ENCODE data around the gene DPP10.

GRCh38 chr2:115083225-115083624 is 640.8 kb downstream of the DPP10 start:
- no peak for TF ChIP-seq SUZ12 (IDR thresholded peaks at IDR 0.05; ENCODE audit: extremely low read depth, insufficient read depth, insufficient read length)
- TF ChIP-seq YY1 (IDR thresholded peaks at IDR 0.05; ENCODE audit: insufficient read depth, insufficient read length), result no peak

Data from NT2/D1 (cell line).